Fibroblast of skin of left quadriceps (primary cell): ENCODE measurements around the gene FYCO1.

Experiments
- DNase-seq, 2 experiments: peaks; one replicate each; pipeline ENCODE4 v3.0.0-alpha.2; 2013; ENCODE audit warnings: low read depth in 2 of 2

Gene FYCO1

DNA sequence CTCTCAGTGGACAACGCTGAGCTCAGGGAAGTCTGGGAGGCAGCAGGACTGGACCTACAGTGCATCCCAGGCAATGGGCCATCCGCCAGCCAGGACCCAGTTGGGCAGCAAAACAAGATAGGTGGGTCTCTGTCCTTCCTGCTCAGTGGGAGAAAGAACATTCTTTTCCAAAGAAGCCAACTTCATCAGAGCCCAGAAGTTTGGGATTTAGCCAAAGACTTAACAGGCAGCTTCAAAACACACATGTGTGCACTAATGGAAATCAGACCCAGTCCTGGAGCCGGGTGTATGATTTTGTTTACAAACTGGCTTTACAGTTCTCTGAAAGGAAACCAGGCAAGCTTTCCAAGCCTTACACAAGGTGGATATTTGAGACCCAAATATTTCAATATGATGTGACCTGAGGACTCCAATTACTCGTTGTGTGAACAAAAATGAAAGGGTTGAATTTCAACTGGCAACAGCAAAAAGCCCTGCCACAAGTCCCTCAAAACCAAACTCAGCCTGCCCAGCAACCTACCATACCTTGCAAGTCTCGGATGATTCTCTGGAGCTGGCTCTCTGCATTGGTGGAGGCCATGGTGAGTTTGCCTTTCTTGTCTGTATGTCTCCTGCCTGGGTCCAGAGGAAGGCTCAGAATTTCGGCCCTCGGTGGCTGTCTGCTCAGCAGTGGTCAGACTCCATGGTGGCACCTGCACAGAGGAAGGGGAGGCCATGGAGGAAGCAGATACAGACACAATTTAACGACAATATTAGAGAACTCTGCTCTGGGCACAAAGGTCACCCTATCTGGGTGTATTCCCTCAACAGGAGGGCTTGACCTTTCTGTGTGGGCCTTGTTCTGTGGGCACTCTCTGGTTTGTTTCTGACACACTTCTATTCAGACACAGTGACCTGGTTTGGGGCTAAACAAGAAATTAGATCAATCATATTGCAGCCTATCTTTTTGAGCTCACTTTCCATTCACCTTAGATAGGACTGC lies 11.0 kb downstream of the FYCO1 start:
- peak; percentile 73 to 80 for DNase-seq

DNA sequence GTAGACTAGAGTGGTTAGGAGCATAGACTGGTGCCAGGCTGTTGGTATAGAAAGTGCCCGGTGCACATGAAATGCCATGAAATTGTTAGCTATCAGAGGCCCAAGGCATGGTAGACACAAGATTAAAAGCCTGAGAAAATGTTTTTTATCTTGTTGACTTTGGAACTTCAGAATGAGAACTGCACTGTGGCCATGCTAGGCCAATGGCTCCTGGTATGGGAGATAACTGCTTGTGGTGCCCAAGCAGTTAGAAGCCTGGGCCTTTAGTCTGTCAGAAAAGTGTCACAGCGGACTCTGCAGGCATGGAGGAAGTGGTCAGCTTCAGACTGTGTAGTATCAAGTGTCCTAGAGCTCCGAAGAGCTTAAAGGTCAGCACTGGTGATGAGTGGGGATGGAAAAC lies 11.9 kb downstream of the FYCO1 start:
- no peak for DNase-seq

DNA sequence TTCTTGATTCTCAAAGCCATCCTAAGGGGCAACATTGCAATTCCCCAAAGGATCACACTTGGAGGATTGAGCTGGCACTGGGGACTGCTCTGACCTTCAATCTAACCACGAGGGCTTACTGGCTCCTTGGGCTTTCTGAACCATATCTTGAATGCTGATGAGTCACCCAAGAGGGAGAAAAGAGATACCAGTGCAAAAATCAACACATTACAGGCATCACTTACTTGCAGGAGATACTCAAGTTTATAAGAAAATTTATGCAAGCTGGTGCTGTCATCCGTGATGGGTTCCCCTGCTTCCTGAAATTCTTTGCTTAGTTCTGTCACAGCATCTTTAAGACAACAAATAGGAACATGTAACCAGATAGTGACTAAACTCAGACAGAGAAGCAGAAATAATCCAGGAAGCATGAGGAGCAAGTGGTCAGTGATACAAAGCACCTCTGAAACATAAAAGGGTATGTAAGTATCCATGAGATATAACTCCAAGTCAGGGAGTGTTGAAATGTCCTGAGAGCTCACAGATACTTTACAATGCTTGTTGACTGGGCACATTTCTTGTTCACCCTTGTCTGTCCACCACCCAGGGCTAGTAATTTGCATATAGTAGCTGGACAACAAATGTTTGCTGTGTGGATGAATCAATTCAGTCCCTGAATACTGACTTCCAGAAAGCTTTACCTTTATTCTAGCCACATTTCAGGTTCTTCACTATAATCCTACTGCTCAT lies 14.1 kb downstream of the FYCO1 start:
- DNase-seq = no peak

DNA sequence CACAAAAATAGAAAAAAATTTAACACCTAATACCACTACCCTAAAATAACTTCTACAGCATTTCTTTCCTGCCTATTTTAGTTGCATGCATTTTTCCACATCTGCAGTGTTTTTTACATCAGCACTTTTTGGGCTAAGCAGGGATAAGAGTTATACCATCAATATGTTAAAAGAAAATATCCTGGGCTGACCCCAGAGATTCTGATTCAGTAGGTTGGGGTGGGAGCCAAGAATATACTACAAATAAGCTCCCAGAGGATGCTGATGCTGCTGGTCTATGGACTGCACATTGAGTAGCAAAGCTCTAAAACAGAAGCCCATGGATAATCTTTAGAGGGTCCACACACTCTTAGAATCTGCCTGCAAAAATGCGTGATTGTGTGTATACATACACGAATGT lies 14.8 kb downstream of the FYCO1 start:
- DNase-seq = no peak

DNA sequence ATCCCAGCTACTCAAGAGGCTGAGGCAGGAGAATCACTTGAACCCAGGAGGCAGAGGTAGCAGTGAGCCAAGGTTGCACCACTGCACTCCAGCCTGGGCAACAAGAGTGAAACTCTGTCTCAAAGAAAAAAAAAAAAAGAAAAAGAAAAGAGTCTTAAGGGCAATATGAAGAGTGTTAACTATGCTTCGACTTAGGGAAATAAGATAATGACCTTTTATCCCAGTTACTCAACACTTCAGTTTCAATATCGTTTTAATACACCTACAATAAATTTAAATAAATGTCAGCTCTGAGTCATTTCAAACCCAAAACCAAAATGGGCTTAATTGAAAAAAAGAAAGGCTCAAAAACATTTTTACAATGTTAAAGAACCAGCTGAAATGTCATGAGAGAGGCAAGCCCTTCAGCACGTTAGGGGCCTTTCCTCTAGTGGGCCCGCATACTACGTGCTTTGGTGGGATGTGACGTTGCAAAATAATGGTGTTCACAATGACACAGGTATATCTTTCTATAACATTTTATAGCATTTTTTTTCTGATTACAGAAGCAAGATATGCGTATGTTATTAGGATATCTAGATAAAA lies 15.3 kb downstream of the FYCO1 start:
- DNase-seq = no peak

DNA sequence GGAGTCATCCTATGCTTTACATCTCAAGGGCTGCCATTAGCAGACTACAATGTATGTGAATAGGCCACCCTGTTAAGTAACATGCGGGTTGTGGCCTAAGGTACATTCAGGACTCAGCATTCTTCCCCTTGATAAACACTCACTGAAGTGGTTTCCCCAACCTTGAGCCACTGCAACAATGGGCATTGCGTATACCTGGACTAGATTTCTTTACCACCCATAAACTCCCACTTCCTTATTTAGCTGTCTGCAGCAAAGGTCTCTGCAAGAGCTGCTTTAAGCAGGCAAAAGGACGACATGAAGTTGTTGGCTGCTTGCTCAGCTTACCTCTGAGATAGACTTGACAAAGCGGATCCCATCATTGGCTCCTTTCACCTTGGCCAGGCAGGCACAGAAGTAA lies 16.2 kb downstream of the FYCO1 start:
- DNase-seq = no peak

DNA sequence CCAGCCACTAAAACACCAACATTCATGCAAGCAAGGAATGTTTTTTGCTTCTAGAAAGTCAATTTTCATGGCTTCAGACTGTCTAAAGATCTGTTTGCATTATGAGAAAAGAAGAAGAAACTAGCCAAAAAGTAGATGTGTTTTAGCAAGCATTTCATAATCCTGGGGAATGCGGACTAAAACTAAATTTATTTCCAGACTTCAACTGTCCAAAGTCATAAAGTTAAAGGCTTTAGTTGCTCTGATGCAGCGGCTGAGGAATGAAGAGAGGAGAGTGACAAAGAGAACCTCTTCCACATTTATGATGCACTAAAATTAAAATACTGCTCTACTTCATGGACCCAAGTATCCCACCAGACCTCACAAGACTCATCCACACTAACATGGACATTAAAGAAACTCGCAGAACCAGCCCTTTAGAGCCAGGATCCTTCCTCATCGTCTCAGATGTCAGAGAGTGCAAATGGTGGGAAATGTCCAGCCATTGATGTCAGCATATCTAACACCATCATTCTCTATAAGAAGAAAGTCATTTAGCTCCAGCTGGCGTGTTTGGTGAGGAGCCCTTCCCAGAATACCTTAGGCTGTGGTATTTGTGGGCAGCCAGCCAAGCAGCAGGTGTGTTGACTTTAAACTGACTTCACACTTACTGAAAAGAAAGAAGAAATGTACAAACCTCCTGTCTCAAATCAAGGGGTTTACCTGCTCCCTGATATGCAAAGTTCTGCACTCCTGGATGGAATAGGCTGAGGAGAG lies 17.4 kb downstream of the FYCO1 start:
- no peak for DNase-seq

DNA sequence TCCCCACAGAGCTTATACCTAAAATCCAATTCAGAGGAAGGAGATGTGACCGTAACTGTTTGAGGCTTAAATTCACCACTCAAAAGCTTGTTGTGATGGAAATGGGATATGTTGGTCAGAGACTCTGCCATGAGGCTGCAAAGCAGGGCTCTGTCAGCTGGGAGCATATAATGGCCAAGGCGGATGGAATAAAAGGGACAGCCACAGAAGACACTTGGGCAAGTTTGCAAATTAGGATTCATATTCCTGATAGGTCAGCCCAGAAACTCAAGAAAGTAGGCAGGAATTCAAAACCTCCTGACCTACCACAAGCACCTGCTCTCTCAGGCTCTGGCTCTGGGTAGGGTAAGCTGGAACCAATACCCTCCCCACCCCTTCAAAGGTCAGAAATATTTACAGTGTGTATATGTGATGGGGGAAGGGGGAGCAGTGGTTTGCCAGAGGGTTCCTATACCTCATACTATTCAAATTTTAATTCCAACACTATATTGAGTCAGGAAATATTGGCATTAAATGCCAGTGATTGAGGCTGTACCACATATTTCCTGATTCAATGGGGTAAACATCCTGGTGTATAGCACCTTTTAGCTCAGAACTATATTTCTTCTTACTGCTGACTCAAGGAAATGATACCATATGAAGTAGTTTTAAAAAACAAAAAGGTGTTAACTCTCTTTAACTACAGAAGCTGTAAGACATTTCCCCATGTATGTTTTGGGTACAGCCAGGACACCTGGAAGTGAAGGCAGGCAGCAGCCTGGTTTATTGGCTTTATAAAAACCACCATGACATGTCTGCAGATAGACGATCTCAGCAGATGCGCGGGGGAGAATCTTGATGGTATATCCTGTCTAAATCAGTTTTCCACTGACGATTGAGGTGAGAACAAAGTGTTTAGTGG lies 19.2 kb downstream of the FYCO1 start:
- no peak for DNase-seq

DNA sequence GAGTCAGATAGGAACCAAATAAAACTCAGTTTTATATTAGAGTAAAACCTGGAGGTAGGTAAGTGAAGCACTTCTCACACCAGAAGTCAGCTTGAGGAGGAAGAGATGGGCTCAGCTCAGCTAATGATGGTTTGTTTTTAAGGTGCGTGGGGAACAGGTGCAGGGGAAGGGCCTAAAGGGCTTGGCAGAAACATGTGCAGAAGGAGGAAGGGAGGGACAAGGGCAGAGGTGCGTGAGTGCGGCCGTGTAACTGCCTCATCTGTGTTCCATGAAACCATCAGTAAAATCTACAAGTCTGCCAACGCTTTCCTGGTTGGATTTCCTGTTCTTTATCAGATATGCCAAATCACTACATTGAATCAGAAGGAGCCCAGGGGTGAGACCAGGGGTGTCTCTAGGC lies 19.9 kb downstream of the FYCO1 start:
- no peak for DNase-seq

DNA sequence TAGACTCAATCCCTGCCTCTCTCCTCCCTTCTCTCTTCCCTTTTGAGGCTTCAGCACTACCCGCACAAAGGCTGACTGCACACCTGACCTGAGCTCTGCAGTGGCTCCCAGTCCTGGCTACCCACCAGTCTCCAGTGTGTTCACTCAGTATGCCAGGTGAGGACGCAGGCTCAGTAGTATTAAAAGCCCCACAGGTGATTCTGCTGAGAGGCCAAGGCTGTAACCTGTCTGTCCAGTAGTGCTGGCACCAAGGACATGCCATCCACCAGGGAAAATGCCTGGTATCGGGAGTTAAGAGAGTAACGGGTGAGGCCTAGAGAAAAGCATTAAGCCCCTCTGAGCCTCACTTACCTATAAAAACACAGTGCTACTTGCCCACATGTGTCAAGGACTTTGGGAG lies 20.9 kb downstream of the FYCO1 start:
- DNase-seq = no peak

DNA sequence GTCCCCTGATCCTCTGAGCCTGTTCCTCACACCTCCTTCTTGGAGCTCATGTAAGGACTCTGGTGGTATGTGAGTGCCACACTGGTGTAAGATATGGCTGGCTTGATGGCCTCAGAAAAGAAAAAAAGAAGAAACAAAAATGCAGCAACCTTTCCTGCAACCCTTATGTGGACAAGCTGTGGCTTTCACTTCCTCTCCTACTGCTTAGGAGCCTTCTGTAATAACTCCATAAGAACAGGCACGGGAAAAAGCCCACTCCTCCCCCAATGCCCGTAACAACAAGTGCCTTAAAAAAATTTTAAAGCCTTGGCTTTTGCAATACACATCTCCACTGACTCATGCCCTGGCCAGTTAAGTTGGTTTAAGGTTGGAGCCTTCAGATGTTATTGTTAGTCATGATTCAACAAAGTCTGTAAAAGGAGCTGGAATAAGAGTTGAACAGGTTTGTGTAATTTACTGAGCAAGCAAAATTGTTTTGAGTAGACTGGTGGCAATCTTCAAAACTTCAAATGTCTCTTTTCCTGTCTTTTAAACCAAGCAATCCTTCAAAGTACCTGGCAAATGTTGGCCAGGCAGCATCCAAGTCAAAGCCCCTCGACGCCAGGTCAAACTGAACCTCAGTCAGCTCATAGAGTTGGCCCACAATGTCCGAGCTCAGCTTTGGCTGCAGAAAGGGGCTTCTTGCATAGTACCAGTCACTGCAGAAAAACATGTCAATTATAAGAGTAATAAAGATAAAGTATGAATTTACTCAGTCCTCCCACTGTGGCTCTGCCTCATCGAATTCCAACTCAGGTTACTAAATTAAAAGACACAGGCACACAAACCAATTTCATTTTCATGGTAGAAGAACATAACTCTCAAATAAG lies 22.9 kb downstream of the FYCO1 start:
- peak; percentile 61 to 69 for DNase-seq

DNA sequence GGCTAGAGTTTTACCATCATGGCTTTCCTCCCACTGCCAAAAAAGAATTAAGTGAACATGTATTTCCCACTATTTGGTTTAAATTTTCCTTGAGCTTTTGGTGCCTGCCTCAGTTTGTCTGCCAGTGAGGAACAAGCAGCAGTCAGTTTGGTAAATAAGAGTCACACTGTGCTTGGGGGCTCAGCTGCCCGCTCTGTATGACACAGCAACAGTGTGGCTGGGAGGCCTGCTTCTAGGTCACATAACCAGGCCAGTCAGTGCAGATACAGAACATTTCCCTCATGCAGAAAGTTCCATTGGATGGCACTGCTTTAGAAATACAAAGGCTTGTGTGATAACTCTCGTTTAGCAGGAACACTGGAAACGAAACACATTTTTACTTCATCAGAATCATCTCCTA lies 25.7 kb downstream of the FYCO1 start:
- no peak for DNase-seq

DNA sequence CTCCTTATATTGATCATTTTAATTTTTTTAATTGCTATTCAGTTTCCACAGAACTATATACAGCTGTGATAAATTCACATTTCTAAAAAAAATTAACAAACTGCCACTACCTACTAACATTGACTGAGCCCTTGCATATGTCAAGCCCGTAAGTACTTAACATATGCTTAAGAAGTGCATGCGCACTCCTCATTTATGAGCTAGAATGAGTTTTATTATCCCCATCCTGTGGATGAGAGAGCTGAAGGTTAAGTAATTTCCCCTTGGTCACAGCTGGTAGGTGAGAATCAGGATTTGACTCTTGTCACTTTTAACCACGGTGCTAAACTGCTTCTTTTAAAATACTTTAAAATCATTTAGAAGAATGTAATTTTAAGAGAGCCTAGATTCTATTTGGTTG lies 26.5 kb downstream of the FYCO1 start:
- no peak for DNase-seq

DNA sequence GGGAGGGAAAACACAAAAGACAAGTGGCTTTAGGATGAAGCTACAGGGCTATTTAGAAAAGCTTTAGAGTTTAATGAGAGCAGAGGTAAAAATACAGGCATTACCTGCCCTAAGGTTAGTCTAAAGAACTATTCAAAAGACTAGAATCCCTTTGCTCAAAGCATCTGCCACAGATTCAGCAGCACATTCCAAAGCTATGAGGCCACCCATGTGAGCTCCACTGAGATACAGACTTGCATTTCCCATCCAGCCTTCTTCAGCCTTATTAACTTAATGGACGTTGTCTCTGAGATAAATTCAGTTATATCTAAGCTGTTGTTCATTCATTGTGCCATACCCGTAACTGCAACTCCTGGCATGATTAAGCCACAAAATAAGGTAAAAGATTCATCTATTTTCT lies 26.9 kb downstream of the FYCO1 start:
- no peak for DNase-seq

DNA sequence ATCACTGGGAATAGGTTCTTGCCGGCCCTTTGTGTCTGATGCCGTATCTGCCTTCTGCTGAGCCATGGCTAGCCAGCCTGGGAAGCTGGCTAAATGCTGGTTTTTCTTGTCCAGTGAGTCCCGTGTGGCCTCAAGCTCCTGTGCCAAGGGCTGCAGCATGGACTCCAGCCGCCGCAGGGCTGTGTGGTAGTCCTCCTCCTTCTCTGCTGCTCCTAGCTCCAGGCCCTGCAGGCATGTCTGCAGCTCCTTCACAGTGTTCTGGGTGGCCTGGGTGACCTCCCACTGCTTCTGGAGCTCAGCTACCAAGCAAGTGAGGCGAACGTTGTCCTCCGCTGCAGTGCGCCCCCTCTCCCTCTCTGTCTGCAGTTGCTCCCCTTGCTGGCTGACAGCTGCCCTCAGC lies 27.5 kb downstream of the FYCO1 start:
- DNase-seq = no peak

DNA sequence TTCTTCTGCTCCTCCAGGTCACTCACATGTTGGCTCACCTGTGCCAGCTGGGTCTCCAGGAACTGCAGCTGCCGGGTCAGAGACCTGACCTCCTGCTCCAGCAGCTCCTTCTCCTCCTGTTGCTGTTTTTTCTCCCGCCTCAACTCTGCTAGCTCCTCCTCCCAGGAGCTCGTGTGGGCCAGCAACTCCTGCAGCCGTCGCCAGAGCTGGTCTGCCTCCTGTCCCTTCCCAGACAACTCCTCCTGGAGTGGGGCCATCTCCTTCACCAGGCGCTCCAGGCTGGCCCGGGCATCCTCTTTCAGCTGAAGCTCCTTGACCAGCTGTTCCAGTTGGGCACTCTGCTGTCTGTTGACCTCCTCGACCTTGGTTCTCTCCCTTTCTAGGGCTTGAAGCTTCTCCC lies 27.9 kb downstream of the FYCO1 start:
- no peak for DNase-seq

DNA sequence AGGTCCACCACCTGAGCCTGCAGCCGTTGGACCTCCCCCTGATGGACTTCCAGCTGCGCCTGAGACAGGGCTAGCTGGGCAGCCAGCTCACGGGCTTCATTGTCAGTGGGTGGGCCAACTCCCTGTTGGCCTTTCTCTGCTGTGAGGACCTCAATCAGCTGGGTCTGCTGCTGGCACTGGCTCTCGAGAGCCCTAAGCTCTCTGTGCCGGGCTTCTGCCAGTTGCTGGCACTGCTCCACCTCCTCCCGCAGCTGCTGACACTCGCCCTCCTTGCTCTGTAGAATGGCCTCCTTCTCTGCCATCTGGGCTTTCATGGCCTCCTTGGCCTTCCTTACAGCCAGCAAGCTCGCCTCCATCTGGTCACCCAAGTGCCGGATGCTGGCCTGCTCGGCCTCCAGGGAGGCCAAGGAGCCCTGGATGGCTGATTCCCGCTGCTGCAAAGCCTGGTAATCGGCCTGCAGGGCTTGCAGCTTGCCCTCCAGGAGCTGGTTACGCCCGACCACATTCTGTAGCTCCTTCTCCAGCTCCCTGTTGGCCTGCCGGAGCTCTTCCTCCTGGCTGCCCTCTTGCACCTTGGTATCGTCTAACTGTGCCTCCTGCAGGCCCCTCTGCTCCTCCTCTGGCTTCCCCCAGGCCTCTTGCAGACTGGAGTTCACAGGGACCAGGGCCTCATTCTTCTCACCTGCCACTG lies 28.5 kb downstream of the FYCO1 start:
- no peak for DNase-seq

DNA sequence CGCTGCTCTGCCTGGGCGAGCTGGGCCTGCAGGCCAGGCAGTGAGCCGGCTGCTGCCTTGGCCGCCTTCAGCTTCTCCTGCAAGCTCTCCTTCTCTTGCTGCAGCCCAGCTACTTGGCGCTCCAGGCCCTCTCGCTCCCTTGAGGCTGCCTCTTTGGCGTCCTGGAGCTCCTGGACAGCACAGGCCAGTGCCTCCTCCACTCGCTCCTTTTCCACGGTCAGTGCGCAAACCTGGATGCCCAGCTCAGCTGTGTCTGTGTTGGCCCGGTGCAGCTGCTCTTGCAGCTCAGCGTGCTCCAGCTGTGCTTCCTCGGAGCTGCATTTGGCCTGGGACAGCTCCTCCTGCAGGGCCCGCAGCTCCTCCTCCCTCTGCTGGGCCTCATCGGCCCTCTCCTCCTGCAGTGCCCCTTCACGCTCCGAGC lies 29.2 kb downstream of the FYCO1 start:
- DNase-seq = no peak

DNA sequence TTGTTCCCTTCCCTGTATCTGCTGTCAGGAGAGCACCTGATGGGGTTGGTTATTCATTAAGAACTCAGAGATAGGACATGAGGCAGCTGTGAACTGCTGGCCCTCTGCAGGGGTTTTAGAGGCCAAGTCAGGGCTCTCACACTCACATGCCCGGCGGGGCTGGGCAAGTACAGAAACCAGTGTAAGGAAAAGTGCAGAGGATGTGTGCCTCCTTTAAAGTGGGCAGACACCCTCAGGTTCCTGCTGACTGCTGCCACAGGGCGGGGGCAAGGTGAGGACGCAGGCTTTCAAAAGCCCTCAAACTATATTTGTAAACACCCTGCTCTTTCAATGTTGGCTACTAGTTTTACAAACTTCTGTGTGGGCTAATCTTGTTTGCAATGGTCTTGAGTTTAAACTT lies 30.0 kb downstream of the FYCO1 start:
- no peak for DNase-seq
